ENCODE measurements around the gene ZMYND19. TPM values are rescaled to one million over a fixed set of nuclear protein-coding genes. Genes with fewer than 3 reads are reported as not detected.

ZMYND19 gene
- total and polyA plus RNA-seq, 7 donors, result 11.7 to 27.2 (median 15.2) TPM

- H3K4me1 ChIP-seq, result peaks cover 27% of the 10 kb centered on the region
- no peaks in the 10 kb centered on the region for H3K27me3 ChIP-seq (ENCODE audit: insufficient read depth in 3 of 3, low read length in 2 of 3)
- DNase-seq, result no peak
- 65 to 68% (median 67%) methylated on average over 6 of the region's 6 CpGs for WGBS, 3 donors
- H3K27ac ChIP-seq, result no peak overlapping the region
- TF ChIP-seq, protein P1, sequence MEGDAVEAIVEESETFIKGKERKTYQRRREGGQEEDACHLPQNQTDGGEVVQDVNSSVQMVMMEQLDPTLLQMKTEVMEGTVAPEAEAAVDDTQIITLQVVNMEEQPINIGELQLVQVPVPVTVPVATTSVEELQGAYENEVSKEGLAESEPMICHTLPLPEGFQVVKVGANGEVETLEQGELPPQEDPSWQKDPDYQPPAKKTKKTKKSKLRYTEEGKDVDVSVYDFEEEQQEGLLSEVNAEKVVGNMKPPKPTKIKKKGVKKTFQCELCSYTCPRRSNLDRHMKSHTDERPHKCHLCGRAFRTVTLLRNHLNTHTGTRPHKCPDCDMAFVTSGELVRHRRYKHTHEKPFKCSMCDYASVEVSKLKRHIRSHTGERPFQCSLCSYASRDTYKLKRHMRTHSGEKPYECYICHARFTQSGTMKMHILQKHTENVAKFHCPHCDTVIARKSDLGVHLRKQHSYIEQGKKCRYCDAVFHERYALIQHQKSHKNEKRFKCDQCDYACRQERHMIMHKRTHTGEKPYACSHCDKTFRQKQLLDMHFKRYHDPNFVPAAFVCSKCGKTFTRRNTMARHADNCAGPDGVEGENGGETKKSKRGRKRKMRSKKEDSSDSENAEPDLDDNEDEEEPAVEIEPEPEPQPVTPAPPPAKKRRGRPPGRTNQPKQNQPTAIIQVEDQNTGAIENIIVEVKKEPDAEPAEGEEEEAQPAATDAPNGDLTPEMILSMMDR (IDR thresholded peaks at IDR 0.05), result no peak
- peaks cover 6 to 27% of the 10 kb centered on the region in 2 donors for H3K36me3 ChIP-seq (ENCODE audit: insufficient read depth in 1 of 2, low read depth in 1 of 2)
- H3K9me3 ChIP-seq, result no peaks in the 10 kb centered on the region
- no peak overlapping the region for H3K4me3 ChIP-seq
- intact Hi-C loops (cut with DNase I), result no loop called here
- no peak for ATAC-seq
Measured at GRCh38 chr9:137610944-137611343, 20.6 kb upstream of the ZMYND19 start.

- ATAC-seq (no peak), DNase-seq (no peak)
- Histone ChIP-seq H3K9me3 (no peaks in the 10 kb centered on the region), H3K27me3 (ENCODE audit: insufficient read depth in 3 of 3, low read length in 2 of 3) (no peaks in the 10 kb centered on the region), H3K4me1 (peaks cover 25% of the 10 kb centered on the region), H3K36me3 (ENCODE audit: insufficient read depth in 1 of 2, low read depth in 1 of 2) (no peaks in the 10 kb centered on the region), H3K4me3 (peak overlapping the region; percentile 78), H3K27ac (peak overlapping the region; percentile 9)
- intact Hi-C loops (cut with DNase I), result no loop called here
- 49 to 59% (median 53%) methylated on average over 17 of the region's 17 CpGs for WGBS, 3 donors
- TF ChIP-seq, protein P1 (IDR thresholded peaks at IDR 0.05), result no peak
Measured at GRCh38 chr9:137607141-137607857, 17.0 kb upstream of the ZMYND19 start.

- Histone ChIP-seq H3K9me3 (no peaks in the 10 kb centered on the region), H3K36me3 (ENCODE audit: insufficient read depth in 1 of 2, low read depth in 1 of 2) (no peaks in the 10 kb centered on the region), H3K4me1 (peaks cover 19% of the 10 kb centered on the region), H3K27me3 (ENCODE audit: insufficient read depth in 3 of 3, low read length in 2 of 3) (no peaks in the 10 kb centered on the region), H3K4me3 (peak overlapping the region; percentile 78), H3K27ac (peak overlapping the region; percentile 9)
- DNase-seq (peak in 1 of 2 donors; percentile 66), ATAC-seq (no peak)
- TF ChIP-seq, protein P1 (IDR thresholded peaks at IDR 0.05), result no peak
- WGBS, 3 donors, result 43 to 52% (median 45%) methylated on average over 13 of the region's 13 CpGs
- intact Hi-C loops (cut with DNase I), result no loop called here
Measured at GRCh38 chr9:137606734-137607138, 16.4 kb upstream of the ZMYND19 start.

- ATAC-seq, result peak; percentile 3 to 23 (median 7)
- DNase-seq, result peak; percentile 54 to 74
- Histone ChIP-seq H3K27me3 (ENCODE audit: insufficient read depth in 3 of 3, low read length in 2 of 3) (no peaks in the 10 kb centered on the region), H3K9me3 (no peaks in the 10 kb centered on the region), H3K36me3 (ENCODE audit: insufficient read depth in 1 of 2, low read depth in 1 of 2) (no peaks in the 10 kb centered on the region), H3K4me3 (peak overlapping the region; percentile 78), H3K27ac (peak overlapping the region; percentile 85), H3K4me1 (peaks cover 15% of the 10 kb centered on the region)
- 3 to 5% (median 5%) methylated on average over 31 to 57 of the region's 57 CpGs for WGBS, 3 donors
- intact Hi-C loops (cut with DNase I), result no loop called here
- TF ChIP-seq, protein P1 (IDR thresholded peaks at IDR 0.05), result no peak
Measured at GRCh38 chr9:137606005-137606621, 15.8 kb upstream of the ZMYND19 start.
